ENCODE measurements around the gene C17orf113.

DNA sequence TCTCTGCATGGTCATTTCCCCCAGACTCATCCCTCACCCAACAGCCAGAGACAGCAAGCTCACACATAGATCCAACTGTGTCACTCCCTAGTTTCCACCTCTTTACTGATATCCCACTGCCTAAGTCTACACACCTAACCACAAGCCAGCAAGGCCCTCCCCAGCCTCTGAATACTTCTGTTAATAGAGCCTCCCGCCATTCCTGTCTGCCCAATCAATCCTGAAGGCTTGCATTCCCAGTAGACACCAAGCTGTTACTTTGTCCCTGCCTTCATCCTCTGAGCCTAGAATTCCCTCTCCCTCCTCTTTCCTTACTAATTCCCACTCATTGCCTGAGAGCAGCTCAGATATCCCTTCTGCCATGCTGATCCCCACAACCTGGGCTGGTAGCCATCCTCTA, 4.7 kb downstream of the C17orf113 start:
- TF ChIP-seq, protein P1, sequence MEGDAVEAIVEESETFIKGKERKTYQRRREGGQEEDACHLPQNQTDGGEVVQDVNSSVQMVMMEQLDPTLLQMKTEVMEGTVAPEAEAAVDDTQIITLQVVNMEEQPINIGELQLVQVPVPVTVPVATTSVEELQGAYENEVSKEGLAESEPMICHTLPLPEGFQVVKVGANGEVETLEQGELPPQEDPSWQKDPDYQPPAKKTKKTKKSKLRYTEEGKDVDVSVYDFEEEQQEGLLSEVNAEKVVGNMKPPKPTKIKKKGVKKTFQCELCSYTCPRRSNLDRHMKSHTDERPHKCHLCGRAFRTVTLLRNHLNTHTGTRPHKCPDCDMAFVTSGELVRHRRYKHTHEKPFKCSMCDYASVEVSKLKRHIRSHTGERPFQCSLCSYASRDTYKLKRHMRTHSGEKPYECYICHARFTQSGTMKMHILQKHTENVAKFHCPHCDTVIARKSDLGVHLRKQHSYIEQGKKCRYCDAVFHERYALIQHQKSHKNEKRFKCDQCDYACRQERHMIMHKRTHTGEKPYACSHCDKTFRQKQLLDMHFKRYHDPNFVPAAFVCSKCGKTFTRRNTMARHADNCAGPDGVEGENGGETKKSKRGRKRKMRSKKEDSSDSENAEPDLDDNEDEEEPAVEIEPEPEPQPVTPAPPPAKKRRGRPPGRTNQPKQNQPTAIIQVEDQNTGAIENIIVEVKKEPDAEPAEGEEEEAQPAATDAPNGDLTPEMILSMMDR (IDR thresholded peaks at IDR 0.05): no peak
- no peak for TF ChIP-seq POLR2A (IDR thresholded peaks at IDR 0.05)
